GM18951 (cell line): ENCODE results near the gene NUMBL.

Experiments
- POLR2A ChIP-seq: IDR thresholded peaks from 4 replicates; pipeline ENCODE4 v1.6.1; 2011; ENCODE audit warnings: mild to moderate bottlenecking; ENCODE audit not compliant: insufficient read length, insufficient read depth; ENCODE audit errors: extremely low read depth
- in situ Hi-C: fragments of 300-500 bp; cut with MboI; formaldehyde crosslinking; loops from one replicate; pipeline ENCODE4 v1.12.0; 2022; ENCODE audit warnings: low sequenced_read_pairs, mixed read lengths, inconsistent platforms; ENCODE audit not compliant: unreplicated experiment

The NUMBL gene

GRCh38 chr19:40690693-40691420, 406 bp upstream of the NUMBL start:
- peak; percentile 62 for TF ChIP-seq POLR2A
- in situ Hi-C loops: no loop called here

- in situ Hi-C loops: no loop called here
- TF ChIP-seq POLR2A: no peak
Observed at GRCh38 chr19:40689339-40690049, 957 bp downstream of the NUMBL start.

GRCh38 chr19:40688987-40689338, 1.5 kb downstream of the NUMBL start:
- in situ Hi-C loops: no loop called here
- TF ChIP-seq POLR2A: no peak

GRCh38 chr19:40688309-40688708, 2.1 kb downstream of the NUMBL start:
- TF ChIP-seq POLR2A: no peak

GRCh38 chr19:40687525-40688016, 2.9 kb downstream of the NUMBL start:
- no peak for TF ChIP-seq POLR2A
- in situ Hi-C loops: no loop called here

More at GRCh38 chr19:40688309-40688708, 2.1 kb downstream of the NUMBL start:
- in situ Hi-C loops: no loop called here

- in situ Hi-C loops: no loop called here
Observed at GRCh38 chr19:40686882-40687524, 3.4 kb downstream of the NUMBL start.

GRCh38 chr19:40685563-40685962, 4.9 kb downstream of the NUMBL start:
- TF ChIP-seq POLR2A: no peak
- in situ Hi-C loops: no loop called here

More at GRCh38 chr19:40686882-40687524, 3.4 kb downstream of the NUMBL start:
- TF ChIP-seq POLR2A: no peak

GRCh38 chr19:40685016-40685526, 5.4 kb downstream of the NUMBL start:
- no peak for TF ChIP-seq POLR2A
- in situ Hi-C loops: no loop called here

- no peak for TF ChIP-seq POLR2A
Observed at GRCh38 chr19:40684280-40684679, 6.2 kb downstream of the NUMBL start.

GRCh38 chr19:40683437-40683836, 7.0 kb downstream of the NUMBL start:
- in situ Hi-C loops: no loop called here
- TF ChIP-seq POLR2A: no peak

More at GRCh38 chr19:40684280-40684679, 6.2 kb downstream of the NUMBL start:
- in situ Hi-C loops: no loop called here

GRCh38 chr19:40682431-40682964, 8.0 kb downstream of the NUMBL start:
- no peak for TF ChIP-seq POLR2A
- in situ Hi-C loops: no loop called here

GRCh38 chr19:40681039-40681438, 9.4 kb downstream of the NUMBL start:
- in situ Hi-C loops: no loop called here
- no peak for TF ChIP-seq POLR2A

GRCh38 chr19:40677156-40677555, 13.3 kb downstream of the NUMBL start:
- in situ Hi-C loops: no loop called here
- no peak for TF ChIP-seq POLR2A
